A204.1 (cell line): ENCODE measurements around the gene INSC.

Experiments
- FAIRE-seq: peaks from 2 replicates; lab custom pipeline; 2012; peaks lifted over from hg19 to GRCh38; lab: Jason Lieb, UNC

INSC gene

DNA sequence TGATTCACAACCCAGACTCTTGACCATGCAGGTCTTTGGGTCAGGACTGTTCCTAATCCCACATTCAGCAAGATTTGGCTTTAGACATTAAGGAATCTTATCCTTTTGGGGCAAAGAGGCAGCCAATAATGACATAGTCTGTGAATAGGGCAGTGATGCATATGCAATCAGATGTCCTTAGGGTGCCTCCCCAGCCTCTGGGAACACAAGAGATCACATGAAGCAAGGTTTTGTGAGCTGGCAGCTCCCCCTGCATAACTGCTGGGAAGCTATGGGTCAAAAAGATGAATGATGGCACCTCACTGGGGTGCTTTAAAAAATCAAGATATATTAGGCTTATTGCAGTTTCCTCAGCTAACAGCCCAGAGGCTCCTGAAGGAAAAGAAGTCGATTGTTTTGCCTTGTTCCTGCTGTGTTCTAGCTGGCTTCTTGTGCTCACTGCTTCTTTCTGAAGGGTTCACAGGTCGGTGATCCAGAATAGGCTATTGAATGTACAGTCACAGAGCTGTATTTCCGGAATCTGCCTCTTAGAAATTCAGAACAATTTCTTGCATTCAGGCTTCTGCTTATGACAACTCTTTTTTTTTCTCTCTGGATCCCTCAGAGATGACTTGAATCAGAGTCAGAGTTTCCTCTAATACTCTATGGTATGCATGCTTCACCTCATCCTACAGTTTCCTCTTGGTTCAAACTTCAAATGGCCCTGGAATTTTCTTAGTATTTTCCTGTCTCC is 31.7 kb downstream of the INSC start:
- no peak for FAIRE-seq

GRCh38 chr11:15148169-15148568 is 33.4 kb downstream of the INSC start:
- FAIRE-seq = no peak

DNA sequence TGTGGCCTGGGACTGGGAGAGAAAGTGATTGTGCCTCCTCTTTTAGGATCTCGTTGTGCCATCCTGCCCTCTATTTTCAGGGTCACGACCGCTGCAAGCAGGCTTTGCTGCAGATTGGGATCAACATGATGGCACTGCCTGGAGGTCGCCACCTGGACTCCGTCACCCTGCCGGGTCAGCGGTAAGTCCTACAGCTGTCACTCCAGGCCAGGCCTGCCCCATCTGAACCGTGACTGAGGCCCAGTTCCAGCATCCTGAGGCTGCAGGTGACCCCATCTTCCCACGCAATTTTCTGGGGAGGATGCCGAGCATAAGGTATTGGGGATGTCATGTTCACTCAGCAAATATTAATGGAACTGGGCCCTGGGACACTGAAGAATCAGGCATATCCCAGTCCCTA is 34.3 kb downstream of the INSC start:
- FAIRE-seq = no peak

- FAIRE-seq = no peak
Measured at GRCh38 chr11:15150507-15150906, 35.8 kb downstream of the INSC start.

DNA sequence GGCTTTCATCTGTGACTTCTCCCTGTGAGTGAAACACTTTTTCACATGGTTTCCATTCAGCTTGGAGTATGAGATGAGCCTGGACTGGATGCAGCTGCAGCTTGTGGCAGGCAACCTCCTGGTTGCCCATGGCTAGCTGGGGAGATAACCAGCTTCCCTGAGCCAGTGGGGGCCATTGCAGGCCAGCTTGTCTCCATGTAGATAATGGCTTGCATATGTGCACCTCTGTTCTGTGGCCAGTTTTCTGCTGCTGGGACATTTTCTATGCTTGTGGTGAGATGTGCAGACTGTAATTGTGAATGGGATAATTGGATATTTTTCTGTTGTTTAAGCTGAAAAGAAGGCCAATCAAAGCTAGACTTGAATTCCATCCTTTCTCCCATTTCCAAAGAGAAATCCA is 38.5 kb downstream of the INSC start:
- no peak for FAIRE-seq

- FAIRE-seq = no peak
Measured at GRCh38 chr11:15157181-15157580, 42.5 kb downstream of the INSC start.

- no peak for FAIRE-seq
Measured at GRCh38 chr11:15157606-15158137, 42.9 kb downstream of the INSC start.

DNA sequence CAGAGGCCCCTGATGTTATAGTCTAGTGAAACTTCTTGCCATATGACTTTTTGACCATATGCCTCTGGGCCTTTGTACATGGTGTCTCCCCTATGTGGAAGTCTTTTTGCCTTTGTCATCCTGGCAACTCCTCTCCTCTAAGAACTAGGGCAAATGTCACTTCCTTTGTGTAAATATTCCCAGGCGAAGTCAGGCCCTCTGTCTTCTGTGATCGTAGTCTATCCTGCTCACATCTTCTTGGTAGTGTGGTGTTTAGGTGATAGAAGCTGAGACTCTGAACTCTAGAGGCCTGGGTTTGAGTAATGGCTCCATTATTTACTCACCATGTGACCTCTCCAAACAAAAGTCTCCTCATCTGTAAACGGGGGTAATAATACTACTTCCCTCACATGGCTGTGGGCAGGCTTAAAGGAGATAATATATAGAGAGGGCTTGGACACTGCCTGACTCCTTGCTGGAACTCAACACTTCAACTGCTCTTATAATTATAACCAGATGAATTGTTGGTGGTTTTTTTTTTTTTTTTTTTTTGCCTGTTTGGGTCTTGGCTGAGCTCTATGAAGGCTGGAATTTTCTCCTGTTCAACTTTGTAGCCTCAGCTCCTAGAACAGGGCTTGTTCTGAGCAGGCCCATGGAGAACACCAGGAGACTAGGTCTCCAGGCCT is 43.8 kb downstream of the INSC start:
- no peak for FAIRE-seq

DNA sequence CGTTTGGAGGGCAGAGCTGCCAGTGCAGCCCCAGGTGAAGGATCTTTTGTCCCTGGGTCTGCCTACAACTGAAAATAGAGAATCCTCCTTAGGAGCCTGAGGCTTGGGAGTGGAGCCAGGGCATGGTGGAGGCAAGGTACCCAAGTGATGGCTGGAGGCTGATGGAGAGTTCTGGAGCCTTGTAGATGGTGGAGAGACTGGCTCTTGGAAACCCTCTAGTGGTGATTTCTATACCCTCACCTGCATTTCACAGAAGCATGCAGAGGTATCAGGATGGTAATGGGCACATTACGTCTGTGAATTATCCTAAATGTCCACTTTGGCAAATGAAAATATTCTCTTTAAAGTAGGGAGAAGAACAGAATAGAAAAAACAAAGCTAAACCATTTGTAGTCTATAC is 44.4 kb downstream of the INSC start:
- no peak for FAIRE-seq

DNA sequence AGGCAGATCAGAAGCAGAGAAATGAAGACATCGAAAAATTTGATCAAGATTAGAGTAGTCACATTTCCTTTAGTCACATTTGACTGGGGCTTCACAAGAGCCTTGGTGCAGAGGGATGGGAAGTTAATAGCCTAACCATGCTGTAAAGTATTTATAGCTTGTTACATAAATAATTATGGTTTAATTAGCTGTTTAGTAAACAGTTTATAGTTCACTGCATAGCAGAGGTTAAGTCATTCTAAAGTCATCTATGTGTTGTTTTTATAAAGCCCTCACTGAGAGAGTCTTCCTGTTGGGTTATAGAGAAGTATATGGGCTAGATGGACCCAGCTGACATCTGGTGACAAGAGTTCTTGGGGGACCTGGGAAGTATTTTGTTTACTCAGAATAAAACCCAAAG is 47.1 kb downstream of the INSC start:
- no peak for FAIRE-seq

- no peak for FAIRE-seq
Measured at GRCh38 chr11:15163136-15163535, 48.4 kb downstream of the INSC start.

DNA sequence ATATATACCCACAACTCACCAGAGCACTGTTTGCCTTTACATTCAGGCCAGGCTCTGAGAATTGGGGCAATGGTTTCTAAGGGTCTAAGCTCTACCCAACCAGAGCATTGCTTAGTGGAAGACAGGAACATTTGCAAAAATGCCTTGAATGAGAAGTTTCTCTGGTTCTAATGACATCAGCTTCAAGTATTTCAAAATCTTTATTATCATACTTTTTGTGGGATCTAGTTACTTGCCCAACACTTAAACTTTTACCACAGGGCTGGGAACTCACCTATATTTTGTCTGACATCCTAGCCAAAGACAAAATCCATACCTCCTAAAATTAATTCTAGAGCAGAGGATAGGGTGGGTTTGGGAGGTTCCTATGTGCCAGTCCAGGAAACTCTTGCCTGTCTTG is 51.5 kb downstream of the INSC start:
- no peak for FAIRE-seq

DNA sequence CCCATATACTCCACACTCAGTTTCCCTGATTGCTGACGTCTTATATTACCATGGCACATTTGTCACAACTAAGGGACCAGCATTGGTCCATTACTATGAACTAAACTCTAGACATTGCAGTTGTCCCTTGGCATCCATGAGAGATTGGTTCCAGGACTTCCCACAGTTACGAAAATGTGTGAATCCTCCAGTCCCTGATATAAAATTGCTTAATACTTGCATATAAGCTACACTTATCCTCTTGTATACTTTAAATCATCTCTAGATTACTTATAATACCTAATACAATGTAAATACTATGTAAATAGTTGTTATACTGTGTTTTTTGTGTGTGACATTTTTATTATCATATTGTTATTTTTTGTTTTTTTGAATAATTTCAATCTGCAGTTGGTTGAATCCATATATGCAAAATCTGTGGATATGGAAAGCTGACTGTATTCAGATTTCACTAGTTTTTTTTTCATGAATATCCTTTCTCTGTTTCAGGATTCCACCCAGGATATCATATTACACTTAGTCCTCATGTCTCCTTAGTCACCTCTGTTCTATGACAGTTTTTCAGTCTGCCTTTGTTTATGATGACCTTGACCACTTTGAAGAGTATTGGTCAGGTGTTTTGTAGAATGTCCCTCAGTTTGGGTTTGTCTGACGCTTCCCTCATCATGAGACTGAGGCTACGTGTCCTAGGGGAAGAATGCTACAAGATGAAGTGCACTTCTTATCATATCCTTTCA is 55.3 kb downstream of the INSC start:
- FAIRE-seq = no peak

GRCh38 chr11:15170698-15171097 is 56.0 kb downstream of the INSC start:
- FAIRE-seq = no peak

DNA sequence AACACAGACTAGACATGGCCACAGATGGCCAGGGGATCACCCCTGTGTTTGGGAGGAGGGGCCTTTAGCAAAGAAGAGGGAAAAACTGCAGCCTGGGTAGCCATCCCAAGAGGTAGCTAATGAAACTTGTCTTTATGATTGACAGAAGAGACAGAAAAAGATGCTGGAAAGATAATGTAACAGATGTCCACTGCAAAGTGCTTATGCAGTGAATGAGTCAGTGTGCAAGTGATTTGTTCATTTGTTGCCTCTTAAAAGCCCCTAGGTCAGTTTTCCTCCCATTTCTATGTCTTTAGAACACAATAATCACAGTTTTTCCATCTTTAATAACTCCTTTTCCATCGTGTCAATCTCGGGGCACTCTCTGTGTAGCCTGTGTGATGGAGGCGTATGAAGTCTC is 57.2 kb downstream of the INSC start:
- FAIRE-seq = no peak

DNA sequence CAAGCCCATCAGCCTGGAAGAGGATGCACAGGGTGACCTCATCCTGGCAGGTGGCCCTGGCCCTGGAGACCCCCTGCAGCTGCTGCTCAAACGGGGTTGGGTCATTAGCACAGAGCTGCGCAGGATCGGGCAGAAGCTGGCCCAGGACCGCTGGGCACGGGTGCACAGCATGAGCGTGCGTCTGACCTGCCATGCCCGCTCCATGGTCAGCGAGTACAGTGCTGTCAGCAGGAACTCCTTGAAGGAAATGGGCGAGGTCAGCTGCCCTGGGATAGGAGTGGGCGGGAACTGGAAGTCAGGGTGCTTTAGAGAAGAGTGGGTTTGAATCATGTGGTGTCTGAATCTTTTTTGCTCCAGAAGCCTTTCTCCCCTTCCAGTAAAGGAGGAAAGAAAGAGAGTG is 61.1 kb downstream of the INSC start:
- FAIRE-seq = no peak

DNA sequence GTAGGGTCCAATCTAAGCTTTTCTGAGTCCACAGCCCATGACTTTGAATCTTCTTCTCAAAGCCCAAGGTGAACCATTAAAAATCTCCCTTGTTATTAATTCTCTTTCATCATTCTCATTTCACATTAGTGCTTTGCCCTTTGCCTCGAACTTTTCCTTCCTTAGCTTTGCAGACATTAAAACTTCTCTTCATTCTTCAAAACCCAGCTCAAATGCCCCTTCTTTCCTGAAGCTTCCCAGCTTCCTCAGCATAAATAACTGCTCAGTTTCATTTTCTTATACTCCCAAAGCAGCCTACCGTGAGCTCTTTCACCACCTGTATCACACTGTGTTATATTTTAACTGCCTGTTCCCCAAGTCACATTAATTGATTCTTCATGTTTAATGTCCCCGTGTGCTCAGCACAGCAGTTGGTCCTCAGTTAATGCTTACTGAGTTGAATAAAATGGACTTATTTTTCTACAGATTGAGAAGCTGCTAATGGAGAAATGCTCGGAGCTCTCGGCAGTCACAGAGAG is 62.0 kb downstream of the INSC start:
- FAIRE-seq = no peak

DNA sequence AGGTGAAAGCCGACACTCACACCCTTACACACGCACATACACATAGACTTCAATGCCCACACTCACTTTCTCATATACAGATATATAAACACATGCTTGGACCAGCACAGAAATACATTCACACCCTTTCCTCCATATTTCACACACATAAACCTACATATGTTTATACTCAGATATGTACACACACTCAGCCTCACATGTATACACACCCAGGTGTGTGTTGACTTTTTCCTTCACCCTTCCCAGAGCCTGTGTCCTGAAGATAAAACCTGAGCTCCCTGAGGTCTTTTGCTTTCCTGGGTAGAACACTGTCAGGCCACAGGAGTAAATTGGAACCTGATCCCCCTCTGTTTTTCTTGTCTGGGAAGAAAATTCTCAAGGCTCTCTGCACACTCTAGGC is 62.8 kb downstream of the INSC start:
- FAIRE-seq = no peak

DNA sequence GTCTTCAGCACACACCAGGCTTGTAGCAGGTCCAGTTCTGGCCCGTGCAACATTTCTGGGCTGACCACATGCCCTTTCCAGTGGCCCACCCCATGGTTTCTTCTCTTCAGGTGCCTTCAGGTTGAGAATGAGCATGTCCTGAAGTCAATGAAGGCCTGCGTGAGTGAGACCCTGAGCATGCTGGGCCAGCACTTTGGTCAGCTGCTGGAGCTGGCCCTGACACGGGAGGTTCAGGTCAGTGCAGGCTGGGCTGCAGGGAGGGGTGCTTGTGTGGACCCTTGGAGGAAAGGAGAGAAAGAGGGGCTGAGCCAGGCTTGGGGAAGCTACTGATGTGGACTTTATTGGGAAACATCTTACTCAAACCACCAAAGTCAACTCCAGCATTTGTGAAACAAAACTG is 63.5 kb downstream of the INSC start:
- FAIRE-seq = no peak

DNA sequence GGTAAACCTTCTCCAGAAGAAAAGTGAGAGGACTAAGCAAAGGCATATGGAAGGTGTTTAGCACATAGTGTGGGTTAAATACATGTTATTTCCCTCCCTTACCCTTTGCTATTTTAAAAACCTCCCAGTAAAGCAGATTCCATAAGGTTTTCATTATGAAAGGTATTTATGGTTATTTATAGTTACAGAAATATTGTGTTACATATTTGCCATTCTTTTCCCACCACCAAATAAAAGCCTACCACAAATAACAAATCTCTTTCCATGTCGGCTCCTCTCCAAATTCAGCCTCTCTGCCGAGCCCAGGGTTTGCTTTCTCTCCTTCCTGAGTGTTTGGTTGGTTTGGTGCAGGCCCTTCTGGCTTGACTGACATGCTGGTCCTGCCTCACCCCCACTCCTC is 64.4 kb downstream of the INSC start:
- no peak for FAIRE-seq

- no peak for FAIRE-seq
Measured at GRCh38 chr11:15180212-15180792, 65.6 kb downstream of the INSC start.

GRCh38 chr11:15182372-15182771 is 67.6 kb downstream of the INSC start:
- FAIRE-seq = no peak

DNA sequence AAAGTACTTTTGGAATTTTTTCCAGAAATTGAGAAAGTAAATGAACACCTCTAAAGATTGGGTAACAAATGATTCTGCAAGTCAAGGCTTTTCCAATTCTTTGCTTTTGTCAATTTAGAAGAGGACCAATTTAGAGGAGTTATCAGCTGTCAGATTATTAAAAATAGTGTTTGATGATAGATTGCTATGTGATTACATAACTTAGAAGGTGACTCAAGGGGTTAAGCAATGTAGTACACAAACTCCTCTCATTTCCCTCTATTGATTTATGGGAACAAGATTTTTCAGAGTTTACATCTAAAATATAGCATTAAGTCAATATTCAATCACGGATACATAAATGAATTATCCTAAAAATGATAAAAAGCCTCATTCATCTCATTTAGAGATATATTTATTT is 70.3 kb downstream of the INSC start:
- FAIRE-seq = peak; percentile 6
